WERI-Rb-1 (cell line): Measurements from ENCODE around the gene TAPBP.

Experiments
- DNase-seq: peaks from one replicate; pipeline ENCODE4 v3.0.0-alpha.2; 2020
- H3K27ac ChIP-seq: fragments of 250-450 bp; sonication (Bioruptor Pico); 2 replicates; pipeline ENCODE4 v1.5.1; 2020; ENCODE audit warnings: mild to moderate bottlenecking, moderate library complexity
- H3K27me3 ChIP-seq: fragments of 250-450 bp; sonication (Bioruptor Pico); 2 replicates; pipeline ENCODE4 v1.5.1; 2021; ENCODE audit warnings: mild to moderate bottlenecking, low read depth, moderate library complexity; ENCODE audit not compliant: insufficient read depth, severe bottlenecking
- H3K36me3 ChIP-seq: fragments of 250-450 bp; sonication (Bioruptor Pico); 2 replicates; pipeline ENCODE4 v1.5.1; 2020; ENCODE audit warnings: mild to moderate bottlenecking, moderate library complexity
- H3K4me3 ChIP-seq: 2 replicates; pipeline ENCODE4 v1.5.1; 2011; ENCODE audit warnings: low read depth, mild to moderate bottlenecking, control low read depth, low read length
- H3K9me3 ChIP-seq: fragments of 250-450 bp; sonication (Bioruptor Pico); 2 replicates; pipeline ENCODE4 v1.5.1; 2021; ENCODE audit warnings: mild to moderate bottlenecking, moderate library complexity; ENCODE audit not compliant: severe bottlenecking
- CTCF ChIP-seq: IDR thresholded peaks from 2 replicates; pipeline ENCODE4 v1.5.1; 2011; ENCODE audit warnings: low read depth, mild to moderate bottlenecking, control low read depth, inconsistent platforms, low read length

Gene TAPBP

DNA sequence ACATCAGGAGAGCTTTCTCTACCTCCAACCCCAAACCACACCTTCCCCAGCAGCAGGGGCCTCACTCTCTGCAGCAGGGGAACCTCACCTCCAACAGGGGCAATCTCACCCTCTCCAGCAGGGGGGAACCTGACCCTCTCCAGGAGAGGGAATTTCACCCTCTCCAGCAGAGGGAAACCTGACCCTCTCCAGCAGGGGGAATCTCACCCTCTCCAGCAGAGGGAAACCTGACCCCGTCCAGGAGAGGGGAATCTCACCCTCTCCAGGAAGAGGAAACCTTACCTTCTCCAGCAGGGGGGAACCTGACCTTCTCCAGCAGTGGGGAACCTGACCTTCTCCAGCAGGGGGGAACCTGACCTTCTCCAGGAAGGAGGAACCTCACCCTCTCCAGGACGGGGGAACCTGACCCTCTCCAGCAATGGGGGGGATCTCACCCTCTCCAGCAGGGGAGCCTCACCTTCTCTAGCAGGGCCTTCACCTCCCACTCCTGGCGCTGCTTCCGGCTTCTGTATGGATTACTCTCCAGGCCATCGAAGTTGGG, 33.8 kb downstream of the TAPBP start:
- H3K27ac ChIP-seq = peak overlapping the region; percentile 82
- H3K9me3 ChIP-seq = no peaks in the 10 kb centered on the region
- no peaks in the 10 kb centered on the region for H3K27me3 ChIP-seq
- H3K36me3 ChIP-seq = peaks cover 80% of the 10 kb centered on the region
- peak; percentile 93 for DNase-seq
- peak; percentile 96 for TF ChIP-seq CTCF
- H3K4me3 ChIP-seq = no peak overlapping the region

DNA sequence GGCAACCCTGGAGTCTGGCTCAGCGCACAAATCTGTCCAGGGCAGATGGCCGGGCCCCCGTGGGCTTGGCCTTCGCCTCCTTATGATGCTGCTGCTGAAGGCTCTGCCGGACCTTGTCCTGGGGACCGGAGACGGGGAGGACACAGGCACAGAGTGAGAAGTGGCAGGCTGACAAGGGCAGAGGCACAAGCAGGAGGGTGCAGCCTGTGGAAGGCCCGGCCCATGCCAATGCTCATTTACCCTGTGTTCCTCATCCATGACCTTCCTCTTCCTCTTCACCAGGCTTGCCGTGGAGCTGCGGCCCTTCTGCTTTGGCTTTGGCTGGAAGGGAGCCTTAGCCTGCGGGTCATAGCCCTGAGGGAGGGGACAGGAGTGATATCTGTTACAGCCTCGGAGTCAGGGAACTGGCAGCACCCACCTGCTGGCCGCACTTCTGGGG, 34.6 kb downstream of the TAPBP start:
- Histone ChIP-seq H3K36me3 (peaks cover 80% of the 10 kb centered on the region), H3K9me3 (no peaks in the 10 kb centered on the region), H3K27ac (peak overlapping the region; percentile 82), H3K4me3 (no peak overlapping the region), H3K27me3 (no peaks in the 10 kb centered on the region)
- DNase-seq = peak; percentile 81
- no peak for TF ChIP-seq CTCF

DNA sequence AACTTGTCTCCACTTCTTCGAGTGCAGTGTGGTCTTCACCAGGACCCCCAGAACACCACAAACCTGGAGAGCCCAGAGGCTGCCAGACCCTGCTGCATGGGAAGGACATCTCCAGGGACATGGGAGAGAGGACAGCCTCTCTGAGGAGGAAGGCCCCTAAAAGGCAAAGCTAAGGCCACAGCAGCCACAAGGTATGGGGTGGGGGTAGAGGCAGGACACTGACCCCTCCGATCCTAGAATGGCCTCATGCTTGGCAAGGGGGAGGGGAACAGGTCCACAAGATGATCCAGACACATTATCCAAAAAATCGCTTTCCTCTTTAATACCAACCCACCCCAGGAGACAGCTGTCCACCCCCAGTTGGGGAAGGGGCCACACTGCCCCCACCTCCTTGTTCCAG, 35.1 kb downstream of the TAPBP start:
- Histone ChIP-seq H3K36me3 (peaks cover 80% of the 10 kb centered on the region), H3K27me3 (no peaks in the 10 kb centered on the region), H3K4me3 (no peak overlapping the region), H3K27ac (peak overlapping the region; percentile 82), H3K9me3 (no peaks in the 10 kb centered on the region)
- TF ChIP-seq CTCF = no peak
- no peak for DNase-seq

GRCh38 chr6:33278392-33278741, 35.5 kb downstream of the TAPBP start:
- no peaks in the 10 kb centered on the region for H3K27me3 ChIP-seq
- H3K36me3 ChIP-seq = peaks cover 80% of the 10 kb centered on the region
- no peak for DNase-seq
- H3K27ac ChIP-seq = peak overlapping the region; percentile 82
- no peak overlapping the region for H3K4me3 ChIP-seq
- no peak for TF ChIP-seq CTCF
- no peaks in the 10 kb centered on the region for H3K9me3 ChIP-seq

- peak overlapping the region; percentile 66 for H3K4me3 ChIP-seq
- H3K27me3 ChIP-seq = no peaks in the 10 kb centered on the region
- H3K27ac ChIP-seq = peak overlapping the region; percentile 82
- H3K9me3 ChIP-seq = no peaks in the 10 kb centered on the region
- DNase-seq = peak; percentile 69
- peaks cover 82% of the 10 kb centered on the region for H3K36me3 ChIP-seq
- TF ChIP-seq CTCF = peak; percentile 45; the same call in 1 of the 2 replicates
These were observed 36.1 kb downstream of the TAPBP start for GRCh38 chr6:33277663-33278391.
